ENCODE results near the gene CPSF7.

- TF ChIP-seq TAF1 (conservative IDR thresholded peaks at IDR 0.05): no peak
- no peak for TF ChIP-seq CTCF (IDR thresholded peaks at IDR 0.05; ENCODE audit: low read depth, low read length, missing input control)
- TF ChIP-seq ZBTB33 (IDR thresholded peaks at IDR 0.05): no peak
- TF ChIP-seq RXRA (IDR thresholded peaks at IDR 0.05): no peak
- TF ChIP-seq ATF3 (IDR thresholded peaks at IDR 0.05): no peak
- no peak for TF ChIP-seq FOXA1 (IDR thresholded peaks at IDR 0.05)
- TF ChIP-seq YY1 (IDR thresholded peaks at IDR 0.05): no peak
- no peak for TF ChIP-seq SP1 (IDR thresholded peaks at IDR 0.05)
- TF ChIP-seq RAD21 (IDR thresholded peaks at IDR 0.05): no peak
Observed at GRCh38 chr11:61416941-61417340, 12.8 kb downstream of the CPSF7 start.

All from liver (tissue), 3 donors.